Right cardiac atrium (tissue), 5 donors: ENCODE data around the gene SETD3. TPM values are rescaled to one million over a fixed set of nuclear protein-coding genes. Genes with fewer than 3 reads are reported as not detected.

Experiments used
- ATAC-seq, 2 donors: fragments of 200-7000 bp; cut with Tn5 transposase; one replicate each; pipeline versions ENCODE4 v1.8.0 to v1.9.1; 2020; ENCODE audit warnings: moderate library complexity in 2 of 2, mild to moderate bottlenecking in 1 of 2
- DNase-seq, 3 donors: peaks; one replicate each; pipeline ENCODE4 v3.0.0-alpha.2; 2020
- H3K27ac ChIP-seq: one replicate; pipeline ENCODE4 v1.5.1; 2013; ENCODE audit warnings: mild to moderate bottlenecking, low read length, control low read depth, moderate library complexity
- H3K27me3 ChIP-seq: one replicate; pipeline ENCODE4 v1.6.1; 2013; ENCODE audit not compliant: control insufficient read depth, insufficient read depth
- H3K4me1 ChIP-seq: one replicate; pipeline ENCODE4 v1.6.1; 2013; ENCODE audit warnings: low read length; ENCODE audit not compliant: control insufficient read depth, insufficient read depth
- H3K4me3 ChIP-seq: one replicate; pipeline ENCODE4 v1.5.1; 2013; ENCODE audit warnings: low read length, control low read depth
- H3K9me3 ChIP-seq: one replicate; pipeline ENCODE4 v1.6.1; 2013; ENCODE audit warnings: low read length; ENCODE audit not compliant: control insufficient read depth
- WGBS: extraction: QIAGEN DNeasy Blood & Tissue Kit; methylation state at CpG from one replicate; pipeline ENCODE4 v1.1.7; 2013; 5-methylcytosine and 5-hydroxymethylcytosine counted together
- intact Hi-C, 4 donors: fragments of 100-400 bp; cut with DNase I; formaldehyde crosslinking; loops; one replicate each; pipeline versions ENCODE4 v1.11.0 to v1.14.0; 2022 to 2023
- polyA plus RNA-seq: library from polyadenylated mRNA; stranded (reverse); fragments of 200-250 nt; gene quantifications from one replicate; pipeline ENCODE4 v1.2.3, GENCODE V29; 2013
- total RNA-seq, 4 donors: library from RNA; stranded (reverse); fragmentation: NEBNext Ultra II Directional; extraction: Animal tissue kit (Norgen Biotek cat#: 25700); gene quantifications; one replicate each; pipeline ENCODE4 v1.2.1, GENCODE V29; 2021
- donor health status: healthy with polysubstance abuse.
- donor health status: DM: no; HTN: yes; CAD: no.
- donor health status: DM: no; HTN: no; CAD: no.
- donor health status: DM: no; HTN: yes; CAD: no; lungs with severe emphysema.
- donor health status: DM: yes; HTN: yes; CAD: no.

Gene SETD3
- total and polyA plus RNA-seq, 5 donors = 65.4 to 127 (median 106) TPM

GRCh38 chr14:99401621-99402284 lies 78.9 kb downstream of the SETD3 start:
- 67% methylated on average over 5 of the region's 5 CpGs for WGBS
- no peak overlapping the region for H3K4me3 ChIP-seq
- no peak for DNase-seq
- no peaks in the 10 kb centered on the region for H3K27me3 ChIP-seq
- intact Hi-C loops = no loop called here
- no peaks in the 10 kb centered on the region for H3K9me3 ChIP-seq
- peak; percentile 25 to 40 for ATAC-seq
- H3K27ac ChIP-seq = no peak overlapping the region
- no peaks in the 10 kb centered on the region for H3K4me1 ChIP-seq

- Histone ChIP-seq H3K27me3 (no peaks in the 10 kb centered on the region), H3K4me1 (no peaks in the 10 kb centered on the region), H3K9me3 (no peaks in the 10 kb centered on the region), H3K4me3 (no peak overlapping the region), H3K27ac (no peak overlapping the region)
- no peak for DNase-seq
- 60% methylated on average over 4 of the region's 4 CpGs for WGBS
- intact Hi-C loops = no loop called here
- no peak for ATAC-seq
These were observed 79.4 kb downstream of the SETD3 start for GRCh38 chr14:99401211-99401610.

- Histone ChIP-seq H3K27ac (no peak overlapping the region), H3K4me3 (no peak overlapping the region), H3K9me3 (no peaks in the 10 kb centered on the region), H3K4me1 (no peaks in the 10 kb centered on the region), H3K27me3 (no peaks in the 10 kb centered on the region)
- ATAC-seq = no peak
- intact Hi-C loops = no loop called here
- DNase-seq = no peak
- 84% methylated on average over 2 of the region's 2 CpGs for WGBS
These were observed 83.0 kb downstream of the SETD3 start for GRCh38 chr14:99397698-99398097.

GRCh38 chr14:99395909-99396530 lies 84.6 kb downstream of the SETD3 start:
- H3K4me3 ChIP-seq = no peak overlapping the region
- no peaks in the 10 kb centered on the region for H3K27me3 ChIP-seq
- no peak for DNase-seq
- H3K9me3 ChIP-seq = no peaks in the 10 kb centered on the region
- intact Hi-C loops = no loop called here
- WGBS = 85% methylated on average over 10 of the region's 10 CpGs
- H3K4me1 ChIP-seq = no peaks in the 10 kb centered on the region
- H3K27ac ChIP-seq = no peak overlapping the region
- no peak for ATAC-seq

DNA sequence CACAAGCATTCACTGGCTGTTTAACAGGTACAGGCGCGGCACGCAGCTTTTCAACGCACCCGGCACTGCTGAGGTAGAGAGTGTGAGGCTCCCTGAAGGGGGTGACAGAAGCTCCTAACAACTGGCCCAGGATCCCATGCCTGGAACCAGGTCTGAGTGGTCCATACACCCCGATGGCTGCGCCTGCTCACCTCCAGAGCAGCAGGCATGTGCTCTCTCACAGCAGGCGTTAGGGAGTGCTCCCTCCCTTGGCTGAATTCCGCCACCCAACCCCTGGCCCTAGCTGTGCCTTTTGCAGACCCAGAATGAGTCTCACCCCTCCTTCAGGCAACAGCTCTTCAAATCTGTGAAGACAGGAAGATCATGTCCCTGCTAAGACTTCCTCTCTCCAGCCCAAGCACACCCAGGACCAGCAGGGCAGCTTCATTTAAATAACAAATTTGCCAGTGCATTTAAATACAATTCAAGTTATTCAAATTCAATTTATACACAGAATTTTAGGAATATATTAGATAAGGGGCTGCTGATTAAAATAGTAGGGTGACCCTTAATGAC lies 86.0 kb downstream of the SETD3 start:
- H3K4me1 ChIP-seq = no peaks in the 10 kb centered on the region
- DNase-seq (no peak), ATAC-seq (no peak)
- intact Hi-C loops = no loop called here
- WGBS = 88% methylated on average over 9 of the region's 9 CpGs
- no peak overlapping the region for H3K27ac ChIP-seq
- H3K4me3 ChIP-seq = no peak overlapping the region
- no peaks in the 10 kb centered on the region for H3K27me3 ChIP-seq
- H3K9me3 ChIP-seq = no peaks in the 10 kb centered on the region

DNA sequence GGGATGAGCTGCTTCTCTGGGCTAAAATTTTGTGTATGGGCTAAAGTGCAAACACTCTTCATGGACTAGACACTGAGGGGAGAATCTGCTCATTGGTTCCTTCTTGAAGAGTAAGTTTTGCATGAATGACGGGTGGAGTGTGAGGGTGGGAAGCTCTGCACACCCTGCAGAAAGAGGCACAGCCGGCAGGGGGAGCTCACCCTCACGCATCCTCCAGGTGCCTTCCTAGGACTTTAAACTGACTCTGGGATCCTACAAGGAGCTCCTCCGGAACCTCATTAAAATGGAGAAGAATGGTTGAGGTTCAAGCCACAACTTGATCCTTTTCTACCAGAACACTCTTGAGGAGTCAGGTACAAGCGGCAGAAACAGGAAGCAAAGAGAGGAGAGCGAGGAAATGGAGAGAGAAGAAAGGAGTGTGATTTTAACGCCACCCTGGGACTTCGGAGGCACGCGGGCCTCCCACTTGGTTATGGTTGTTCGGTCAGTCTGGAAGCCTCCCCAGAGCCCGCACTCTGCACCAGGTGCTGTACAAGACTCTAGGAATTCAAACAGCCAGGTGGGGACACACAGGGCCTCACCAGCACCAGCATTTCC lies 87.5 kb downstream of the SETD3 start:
- Histone ChIP-seq H3K27me3 (no peaks in the 10 kb centered on the region), H3K27ac (no peak overlapping the region), H3K4me3 (no peak overlapping the region), H3K9me3 (no peaks in the 10 kb centered on the region), H3K4me1 (no peaks in the 10 kb centered on the region)
- 76% methylated on average over 12 of the region's 12 CpGs for WGBS
- intact Hi-C loops = no loop called here
- ATAC-seq (peak in 1 of 2 donors; percentile 45), DNase-seq (peak in 1 of 3 donors; percentile 58)

- DNase-seq = no peak
- intact Hi-C loops = no loop called here
These were observed 89.0 kb downstream of the SETD3 start for GRCh38 chr14:99391671-99392070.

DNA sequence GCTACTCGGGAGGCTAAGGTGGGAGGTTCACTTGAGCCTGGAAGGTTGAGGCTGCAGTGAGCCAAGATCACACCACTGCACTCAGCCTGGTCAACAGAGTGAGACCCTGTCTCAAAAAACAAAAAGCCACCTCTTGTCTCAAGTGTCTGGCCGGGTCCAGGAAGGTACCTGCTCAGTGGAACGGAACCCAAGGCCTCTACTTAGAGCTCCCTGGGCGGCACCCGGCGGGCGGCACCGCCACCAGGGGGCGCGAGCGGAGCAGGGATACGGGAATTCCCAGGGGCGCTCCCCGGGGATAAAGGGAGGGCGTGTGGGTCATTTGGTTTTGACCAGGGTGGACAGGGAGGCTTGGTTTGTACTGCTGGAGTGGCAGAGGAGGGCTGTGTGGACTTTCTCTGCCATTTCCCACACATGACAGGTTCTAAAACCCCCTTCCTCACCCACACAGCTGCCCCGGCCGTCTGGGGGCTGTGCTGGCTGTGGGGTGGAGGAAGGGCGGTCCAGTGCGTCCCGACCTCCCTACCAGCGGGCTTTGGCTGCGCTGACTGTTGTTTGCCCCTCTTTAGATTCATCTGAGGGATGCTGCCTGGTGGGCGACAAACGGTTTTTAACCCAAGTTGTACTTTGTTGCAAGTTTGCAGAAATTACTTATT lies 91.4 kb downstream of the SETD3 start:
- WGBS = 15% methylated on average over 24 of the region's 24 CpGs
- ATAC-seq (peak in 1 of 2 donors; percentile 65), DNase-seq (peak; percentile 39 to 73 (median 72))
- no peak overlapping the region for H3K4me3 ChIP-seq
- H3K27me3 ChIP-seq = no peaks in the 10 kb centered on the region
- no peaks in the 10 kb centered on the region for H3K9me3 ChIP-seq
- H3K4me1 ChIP-seq = no peaks in the 10 kb centered on the region
- no peak overlapping the region for H3K27ac ChIP-seq
- intact Hi-C loops = no loop called here

More at GRCh38 chr14:99391671-99392070, 89.0 kb downstream of the SETD3 start:
- Histone ChIP-seq H3K4me1 (no peaks in the 10 kb centered on the region), H3K27me3 (no peaks in the 10 kb centered on the region), H3K4me3 (no peak overlapping the region), H3K9me3 (no peaks in the 10 kb centered on the region), H3K27ac (no peak overlapping the region)
- WGBS = 64% methylated on average over 13 of the region's 13 CpGs
- no peak for ATAC-seq

DNA sequence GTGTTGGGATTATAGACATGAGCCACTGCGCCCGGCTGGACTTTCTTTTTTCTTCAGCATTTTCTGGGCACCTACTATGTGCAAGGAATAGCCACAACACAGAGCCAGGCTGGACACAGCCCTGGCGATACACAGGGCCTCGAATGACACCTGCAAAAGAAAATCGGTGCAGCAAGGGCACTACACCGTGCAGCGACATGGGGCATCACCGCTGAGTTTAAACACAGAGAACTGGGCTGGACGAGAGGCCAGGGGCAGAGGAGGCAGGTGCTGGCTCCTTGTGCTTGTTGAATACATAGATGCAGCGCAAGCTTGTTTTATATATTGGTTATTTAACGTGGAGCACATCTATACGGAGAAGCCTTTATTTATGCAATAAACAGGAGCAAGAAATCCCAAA lies 92.4 kb downstream of the SETD3 start:
- no peak overlapping the region for H3K4me3 ChIP-seq
- ATAC-seq (no peak), DNase-seq (no peak)
- 92% methylated on average over 12 of the region's 12 CpGs for WGBS
- intact Hi-C loops = no loop called here
- no peaks in the 10 kb centered on the region for H3K9me3 ChIP-seq
- no peaks in the 10 kb centered on the region for H3K27me3 ChIP-seq
- H3K4me1 ChIP-seq = no peaks in the 10 kb centered on the region
- no peak overlapping the region for H3K27ac ChIP-seq

GRCh38 chr14:99387880-99388279 lies 92.8 kb downstream of the SETD3 start:
- no peak for ATAC-seq
- no peaks in the 10 kb centered on the region for H3K27me3 ChIP-seq
- no peaks in the 10 kb centered on the region for H3K4me1 ChIP-seq
- H3K4me3 ChIP-seq = no peak overlapping the region
- intact Hi-C loops = no loop called here
- no peak overlapping the region for H3K27ac ChIP-seq
- 74% methylated on average over 5 of the region's 5 CpGs for WGBS
- H3K9me3 ChIP-seq = no peaks in the 10 kb centered on the region
- DNase-seq = no peak
